KMS-11 (cell line): ENCODE results near the gene ATG9A.
"Not testable (repeated sequence)": the region's sequence is repeated elsewhere in the genome, so short reads cannot be mapped to it uniquely, and the experiment has no call there.

Experiments
- H2AFZ ChIP-seq: fragments of 200-600 bp; sonication (generic); 2 replicates; pipeline ENCODE4 v1.6.1; 2016; ENCODE audit warnings: antibody characterized with exemption, mixed run types, low read depth
- H3K27ac ChIP-seq: fragments of 200-600 bp; sonication (generic); 2 replicates; pipeline ENCODE4 v1.6.1; 2016; ENCODE audit warnings: mild to moderate bottlenecking, mixed run types
- H3K27me3 ChIP-seq: fragments of 200-600 bp; sonication (generic); 2 replicates; pipeline ENCODE4 v1.6.1; 2017; ENCODE audit warnings: mild to moderate bottlenecking, low read depth, mixed run types, moderate library complexity; ENCODE audit not compliant: insufficient read depth
- H3K36me3 ChIP-seq: fragments of 200-600 bp; sonication (generic); 2 replicates; pipeline ENCODE4 v1.6.1; 2017; ENCODE audit warnings: mild to moderate bottlenecking, mixed run types; ENCODE audit not compliant: insufficient read depth
- H3K4me1 ChIP-seq: fragments of 200-600 bp; sonication (generic); 2 replicates; pipeline ENCODE4 v1.6.1; 2016; ENCODE audit warnings: mild to moderate bottlenecking, low read depth, mixed run types; ENCODE audit not compliant: poor library complexity, severe bottlenecking
- H3K4me2 ChIP-seq: fragments of 200-600 bp; sonication (generic); 2 replicates; pipeline ENCODE4 v1.7.0; 2016; ENCODE audit warnings: mild to moderate bottlenecking, mixed run types
- H3K4me3 ChIP-seq: fragments of 200-600 bp; sonication (generic); IDR thresholded peaks from 2 replicates; pipeline ENCODE4 v1.6.1; 2017; ENCODE audit warnings: low read depth, low read length, mixed read lengths; ENCODE audit not compliant: insufficient read depth
- H3K79me2 ChIP-seq: fragments of 200-600 bp; sonication (generic); 2 replicates; pipeline ENCODE4 v1.6.1; 2016; ENCODE audit warnings: low read depth, mixed run types; ENCODE audit not compliant: insufficient read depth
- H3K9ac ChIP-seq: fragments of 200-600 bp; sonication (generic); 2 replicates; pipeline ENCODE4 v1.6.1; 2016; ENCODE audit warnings: mild to moderate bottlenecking, mixed run types
- H4K20me1 ChIP-seq: fragments of 200-600 bp; sonication (generic); 2 replicates; pipeline ENCODE4 v1.6.1; 2016; ENCODE audit warnings: mild to moderate bottlenecking, mixed run types; ENCODE audit not compliant: insufficient read depth
- CTCF ChIP-seq: fragments of 200-600 bp; sonication (generic); conservative IDR thresholded peaks from 2 replicates; pipeline ENCODE4 v1.6.1; 2017; ENCODE audit warnings: low read depth, mild to moderate bottlenecking, antibody characterized with exemption, low read length, moderate library complexity, mixed read lengths

ATG9A gene

GRCh38 chr2:219261024-219261855, 31.8 kb upstream of the ATG9A start:
- no peak overlapping the region for H3K4me2 ChIP-seq
- H4K20me1 ChIP-seq: no peaks in the 10 kb centered on the region
- H3K79me2 ChIP-seq: no peaks in the 10 kb centered on the region
- H3K27me3 ChIP-seq: peaks cover 3% of the 10 kb centered on the region; the same call in 1 of the 2 replicates
- no peaks in the 10 kb centered on the region for H3K4me1 ChIP-seq
- no peak overlapping the region for H3K9ac ChIP-seq
- no peak overlapping the region for H2AFZ ChIP-seq
- no peak overlapping the region for H3K27ac ChIP-seq
- no peak overlapping the region for H3K4me3 ChIP-seq
- no peak for TF ChIP-seq CTCF
- H3K36me3 ChIP-seq: no peaks in the 10 kb centered on the region

GRCh38 chr2:219258942-219259341, 29.5 kb upstream of the ATG9A start:
- not testable (repeated sequence) for H3K27ac ChIP-seq, H3K4me3 ChIP-seq, H2AFZ ChIP-seq, H4K20me1 ChIP-seq, H3K4me2 ChIP-seq, H3K79me2 ChIP-seq, H3K4me1 ChIP-seq, H3K36me3 ChIP-seq, H3K9ac ChIP-seq
- peaks cover 22% of the 10 kb centered on the region; the same call in 1 of the 2 replicates for H3K27me3 ChIP-seq

GRCh38 chr2:219254590-219255201, 25.3 kb upstream of the ATG9A start:
- H3K4me1 ChIP-seq: peaks cover 15% of the 10 kb centered on the region
- peaks cover 22% of the 10 kb centered on the region; the same call in 1 of the 2 replicates for H3K27me3 ChIP-seq
- H3K9ac ChIP-seq: peak overlapping the region; percentile 25; the same call in 1 of the 2 replicates
- no peaks in the 10 kb centered on the region for H4K20me1 ChIP-seq
- TF ChIP-seq CTCF: no peak
- peak overlapping the region; percentile 85 for H3K4me2 ChIP-seq
- H3K79me2 ChIP-seq: peaks cover 6% of the 10 kb centered on the region; the same call in 1 of the 2 replicates
- no peak overlapping the region for H3K27ac ChIP-seq
- H2AFZ ChIP-seq: peak overlapping the region; percentile 91
- H3K36me3 ChIP-seq: no peaks in the 10 kb centered on the region
- no peak overlapping the region for H3K4me3 ChIP-seq

DNA sequence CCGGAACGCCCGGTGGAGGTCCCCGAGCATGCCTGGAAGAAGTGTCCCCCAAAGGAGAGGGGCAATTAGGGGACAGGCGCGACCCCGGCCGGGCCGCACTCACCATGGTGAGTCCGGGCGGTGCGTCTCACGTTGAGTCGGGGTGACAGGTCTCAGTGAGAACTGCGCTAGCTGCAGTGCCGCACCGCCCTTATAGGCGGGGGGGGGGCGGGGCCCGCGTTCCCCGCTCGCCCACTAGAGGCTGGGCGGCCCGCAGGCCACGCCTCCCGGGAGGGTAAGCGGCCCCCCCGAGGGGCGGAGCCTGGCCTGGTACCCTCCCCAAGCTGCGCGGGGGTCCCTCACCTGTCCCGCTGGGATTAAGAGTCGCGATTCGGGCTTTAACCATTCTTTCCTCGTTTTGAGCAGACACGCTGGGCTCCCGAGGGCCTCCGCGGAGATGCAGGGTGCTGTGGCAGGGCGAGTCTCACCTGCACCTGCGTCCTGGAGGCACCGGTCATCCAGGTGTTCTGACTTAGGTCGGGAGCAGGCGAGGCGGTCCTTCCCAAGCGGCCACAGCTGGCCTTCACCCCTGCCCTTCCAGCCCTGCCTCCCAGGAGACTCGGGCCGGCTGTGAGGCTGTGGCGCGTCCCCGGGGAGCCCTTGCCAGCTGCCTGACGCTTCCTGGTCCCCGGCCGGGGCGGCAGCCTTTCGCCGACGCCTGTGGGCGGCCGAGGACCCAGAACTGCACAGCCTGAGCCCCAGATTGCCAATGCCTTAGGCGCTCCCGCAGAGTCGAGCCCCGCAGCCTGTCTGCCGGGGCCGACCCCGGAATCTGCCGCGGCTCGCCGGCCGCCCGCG, 24.5 kb upstream of the ATG9A start, which contains the start of gene TUBA4A:
TSS of gene TUBA4A (minus strand) at position 166 of the 837 bp plus-strand sequence. CDS start at position 106, 60 bp downstream.
- Histone ChIP-seq H3K9ac (peak within 1 kb of the TSS; percentile 77), H4K20me1 (no peaks in the 10 kb centered on the region), H3K4me2 (peak within 1 kb of the TSS; percentile 85), H3K4me3 (peak within 1 kb of the TSS; percentile 80), H3K27me3 (peaks cover 22% of the 10 kb centered on the region; the same call in 1 of the 2 replicates), H3K4me1 (peaks cover 22% of the 10 kb centered on the region), H3K36me3 (no peaks in the 10 kb centered on the region), H2AFZ (peak within 1 kb of the TSS; percentile 91), H3K79me2 (peaks cover 6% of the 10 kb centered on the region; the same call in 1 of the 2 replicates), H3K27ac (peak within 1 kb of the TSS; percentile 56)
- no peak for TF ChIP-seq CTCF
